CD8-positive, alpha-beta memory T cell (primary cell): ENCODE data around the gene B3GALT5. TPM values are rescaled to one million over a fixed set of nuclear protein-coding genes. Genes with fewer than 3 reads are reported as not detected.

Experiments
- CTCF ChIA-PET: fragments of 350-600 bp; sonication (Branson Sonifier 250); formaldehyde crosslinking; loops from one replicate; lab custom pipeline; 2021; ENCODE audit warnings: antibody characterized with exemption; lab: Charles Lee
- POLR2A ChIA-PET: fragments of 350-600 bp; sonication (Branson Sonifier 250); formaldehyde crosslinking; loops from one replicate; lab custom pipeline; 2021; ENCODE audit warnings: antibody characterized with exemption; lab: Charles Lee
- DNase-seq, 5 donors: peaks; one replicate each; pipeline versions ENCODE4 v3.0.0 to v3.0.0-alpha.2; 2020 to 2022; ENCODE audit warnings: mixed read lengths in 1 of 5
- H3K27ac ChIP-seq: one replicate; pipeline ENCODE4 v1.7.0; 2013; ENCODE audit warnings: low read depth, mild to moderate bottlenecking, low read length, moderate library complexity
- H3K27me3 ChIP-seq: 2 replicates; pipeline ENCODE4 v1.7.0; 2013; ENCODE audit warnings: low read length, mild to moderate bottlenecking; ENCODE audit not compliant: insufficient read depth, poor library complexity, severe bottlenecking
- H3K36me3 ChIP-seq: 2 replicates; pipeline ENCODE4 v1.7.0; 2013; ENCODE audit warnings: mild to moderate bottlenecking, low read length, moderate library complexity; ENCODE audit not compliant: insufficient read depth
- H3K4me1 ChIP-seq: 2 replicates; pipeline ENCODE4 v1.7.0; 2013; ENCODE audit warnings: mild to moderate bottlenecking, low read length, moderate library complexity; ENCODE audit not compliant: insufficient read depth
- H3K4me3 ChIP-seq: 2 replicates; pipeline ENCODE4 v1.7.0; 2013; ENCODE audit warnings: mild to moderate bottlenecking, low read length
- H3K9me3 ChIP-seq: 2 replicates; pipeline ENCODE4 v1.7.0; 2013; ENCODE audit warnings: mild to moderate bottlenecking, low read length
- H3K27ac Mint-ChIP-seq, 8 donors: one replicate each; pipeline ENCODE4 v1.8.0; 2020 to 2021; ENCODE audit warnings: mixed read lengths in 8 of 8, mild to moderate bottlenecking in 6 of 8, inconsistent platforms in 3 of 8, moderate library complexity in 3 of 8
- H3K27me3 Mint-ChIP-seq, 2 donors: one replicate each; pipeline ENCODE4 v1.8.0; 2020 to 2021; ENCODE audit warnings: mixed read lengths in 2 of 2, mild to moderate bottlenecking in 1 of 2, moderate library complexity in 1 of 2
- H3K36me3 Mint-ChIP-seq, 3 donors: one replicate each; pipeline ENCODE4 v1.8.0; 2020 to 2021; ENCODE audit warnings: mixed read lengths in 3 of 3, inconsistent platforms in 1 of 3, mild to moderate bottlenecking in 1 of 3
- H3K4me1 Mint-ChIP-seq, 3 donors: one replicate each; pipeline ENCODE4 v1.8.0; 2020 to 2021; ENCODE audit warnings: mixed read lengths in 3 of 3, inconsistent platforms in 1 of 3, mild to moderate bottlenecking in 1 of 3
- H3K4me3 Mint-ChIP-seq, 7 donors: one replicate each; pipeline ENCODE4 v1.8.0; 2020 to 2021; ENCODE audit warnings: mixed read lengths in 7 of 7, mild to moderate bottlenecking in 6 of 7, moderate library complexity in 4 of 7, inconsistent platforms in 2 of 7
- H3K9me3 Mint-ChIP-seq, 5 donors: one replicate each; pipeline ENCODE4 v1.8.0; 2020 to 2022; ENCODE audit warnings: mixed read lengths in 5 of 5, mild to moderate bottlenecking in 3 of 5, moderate library complexity in 2 of 5, inconsistent platforms in 1 of 5
- polyA plus RNA-seq: library from polyadenylated mRNA; unstranded; fragments of 300-500 nt; fragmentation: Illumina TruSeq; gene quantifications from one replicate; pipeline ENCODE4 v1.2.3, GENCODE V29; 2021
- total RNA-seq, 2 experiments: library from RNA; stranded (reverse); gene quantifications; one replicate each; pipeline ENCODE4 v1.2.3, GENCODE V29; 2021

The B3GALT5 gene
- total and polyA plus RNA-seq, 3 experiments from 2014 or later: not detected

GRCh38 chr21:39673736-39674135, 61.0 kb downstream of the B3GALT5 start:
- POLR2A ChIA-PET: no interaction called here
- no peak for DNase-seq
- Histone ChIP-seq H3K36me3 (no peaks in the 10 kb centered on the region), H3K9me3 (no peaks in the 10 kb centered on the region), H3K27me3 (no peaks in the 10 kb centered on the region), H3K4me3 (no peak overlapping the region), H3K4me1 (no peaks in the 10 kb centered on the region), H3K27ac (no peak overlapping the region)
- Mint-ChIP-seq H3K27ac (peak overlapping the region in 1 of 8 donors; percentile 77), H3K27me3 (peaks cover 3 to 19% of the 10 kb centered on the region in 2 donors), H3K4me1 (no peaks in the 10 kb centered on the region), H3K9me3 (peaks cover 0 to 11% (median 0%) of the 10 kb centered on the region in 5 donors), H3K4me3 (no peak overlapping the region), H3K36me3 (no peaks in the 10 kb centered on the region)
- CTCF ChIA-PET: no interaction called here

- peak overlapping the region in 1 of 8 donors; percentile 0 for H3K27ac Mint-ChIP-seq
- Histone ChIP-seq H3K4me1 (no peaks in the 10 kb centered on the region), H3K27ac (no peak overlapping the region), H3K9me3 (no peaks in the 10 kb centered on the region), H3K36me3 (no peaks in the 10 kb centered on the region), H3K27me3 (no peaks in the 10 kb centered on the region), H3K4me3 (no peak overlapping the region)
- H3K36me3 Mint-ChIP-seq: no peaks in the 10 kb centered on the region
- POLR2A ChIA-PET: no interaction called here
- no peak for DNase-seq
- peaks cover 3 to 19% of the 10 kb centered on the region in 2 donors for H3K27me3 Mint-ChIP-seq
- CTCF ChIA-PET: no interaction called here
- H3K4me3 Mint-ChIP-seq: no peak overlapping the region
- no peaks in the 10 kb centered on the region for H3K4me1 Mint-ChIP-seq
- peaks cover 0 to 11% (median 0%) of the 10 kb centered on the region in 5 donors for H3K9me3 Mint-ChIP-seq
These were observed 62.1 kb downstream of the B3GALT5 start for GRCh38 chr21:39674801-39675200.

- POLR2A ChIA-PET: no interaction called here
- Mint-ChIP-seq H3K36me3 (no peaks in the 10 kb centered on the region), H3K4me1 (no peaks in the 10 kb centered on the region), H3K4me3 (no peak overlapping the region), H3K9me3 (peaks cover 0 to 10% (median 0%) of the 10 kb centered on the region in 5 donors), H3K27me3 (peaks cover 3 to 19% of the 10 kb centered on the region in 2 donors), H3K27ac (peak overlapping the region in 2 of 8 donors; percentile 0 to 70)
- no peak for DNase-seq
- CTCF ChIA-PET: no interaction called here
- Histone ChIP-seq H3K27ac (no peak overlapping the region), H3K4me1 (no peaks in the 10 kb centered on the region), H3K9me3 (no peaks in the 10 kb centered on the region), H3K36me3 (no peaks in the 10 kb centered on the region), H3K27me3 (no peaks in the 10 kb centered on the region), H3K4me3 (no peak overlapping the region)
These were observed 62.9 kb downstream of the B3GALT5 start for GRCh38 chr21:39675590-39675989.

- DNase-seq: peak in 1 of 5 donors; percentile 19
- H3K4me1 ChIP-seq: no peaks in the 10 kb centered on the region
- no peaks in the 10 kb centered on the region for H3K4me1 Mint-ChIP-seq
These were observed 63.4 kb downstream of the B3GALT5 start for GRCh38 chr21:39675993-39676661.

DNA sequence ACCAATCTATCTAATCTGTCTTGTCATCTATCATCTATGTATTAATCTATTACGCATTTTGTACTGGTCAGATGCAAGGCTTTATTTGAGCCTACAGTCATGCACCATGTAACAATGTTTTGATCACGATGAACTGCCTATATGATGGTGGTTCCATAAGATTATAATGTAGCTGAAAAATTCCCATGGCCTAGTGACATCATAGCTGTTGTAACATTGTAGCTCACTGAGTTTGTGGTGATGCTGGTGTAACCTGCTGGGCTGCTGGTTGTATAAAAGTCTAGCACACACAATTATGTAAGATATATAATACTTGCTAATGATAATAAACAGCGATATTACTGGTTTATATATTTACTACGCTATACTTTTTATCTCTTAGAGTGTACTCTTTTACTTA, 67.5 kb downstream of the B3GALT5 start:
- CTCF ChIA-PET: no interaction called here
- no peaks in the 10 kb centered on the region for H3K36me3 ChIP-seq
- no peak for DNase-seq
- H3K27ac ChIP-seq: no peak overlapping the region
- Mint-ChIP-seq H3K27ac (no peak overlapping the region), H3K4me1 (no peaks in the 10 kb centered on the region), H3K9me3 (peaks cover 0 to 10% (median 3%) of the 10 kb centered on the region in 5 donors), H3K36me3 (no peaks in the 10 kb centered on the region), H3K4me3 (no peak overlapping the region), H3K27me3 (peaks cover 0 to 4% of the 10 kb centered on the region in 2 donors)
- no peaks in the 10 kb centered on the region for H3K4me1 ChIP-seq
- H3K4me3 ChIP-seq: no peak overlapping the region
- no peaks in the 10 kb centered on the region for H3K9me3 ChIP-seq
- POLR2A ChIA-PET: no interaction called here
- no peaks in the 10 kb centered on the region for H3K27me3 ChIP-seq

More at GRCh38 chr21:39675993-39676661, 63.4 kb downstream of the B3GALT5 start:
- Mint-ChIP-seq H3K27ac (peak overlapping the region in 6 of 8 donors; percentile 39 to 90 (median 70)), H3K27me3 (peaks cover 3 to 19% of the 10 kb centered on the region in 2 donors), H3K9me3 (peaks cover 0 to 10% (median 0%) of the 10 kb centered on the region in 5 donors), H3K36me3 (no peaks in the 10 kb centered on the region), H3K4me3 (peak overlapping the region in 1 of 7 donors; percentile 17)
- ChIA-PET CTCF (no interaction called here), POLR2A (no interaction called here)
- H3K36me3 ChIP-seq: no peaks in the 10 kb centered on the region
- no peaks in the 10 kb centered on the region for H3K9me3 ChIP-seq
- H3K27me3 ChIP-seq: no peaks in the 10 kb centered on the region
- H3K4me3 ChIP-seq: no peak overlapping the region
- H3K27ac ChIP-seq: no peak overlapping the region

GRCh38 chr21:39681257-39681656, 68.5 kb downstream of the B3GALT5 start:
- no peak overlapping the region for H3K4me3 Mint-ChIP-seq
- Histone ChIP-seq H3K4me3 (no peak overlapping the region), H3K9me3 (no peaks in the 10 kb centered on the region), H3K27me3 (no peaks in the 10 kb centered on the region), H3K36me3 (no peaks in the 10 kb centered on the region), H3K27ac (no peak overlapping the region), H3K4me1 (no peaks in the 10 kb centered on the region)
- POLR2A ChIA-PET: no interaction called here
- no peak for DNase-seq
- no peaks in the 10 kb centered on the region for H3K36me3 Mint-ChIP-seq
- H3K27ac Mint-ChIP-seq: no peak overlapping the region
- no peaks in the 10 kb centered on the region for H3K4me1 Mint-ChIP-seq
- CTCF ChIA-PET: no interaction called here
- H3K27me3 Mint-ChIP-seq: no peaks in the 10 kb centered on the region
- H3K9me3 Mint-ChIP-seq: peaks cover 0 to 10% (median 4%) of the 10 kb centered on the region in 5 donors

DNA sequence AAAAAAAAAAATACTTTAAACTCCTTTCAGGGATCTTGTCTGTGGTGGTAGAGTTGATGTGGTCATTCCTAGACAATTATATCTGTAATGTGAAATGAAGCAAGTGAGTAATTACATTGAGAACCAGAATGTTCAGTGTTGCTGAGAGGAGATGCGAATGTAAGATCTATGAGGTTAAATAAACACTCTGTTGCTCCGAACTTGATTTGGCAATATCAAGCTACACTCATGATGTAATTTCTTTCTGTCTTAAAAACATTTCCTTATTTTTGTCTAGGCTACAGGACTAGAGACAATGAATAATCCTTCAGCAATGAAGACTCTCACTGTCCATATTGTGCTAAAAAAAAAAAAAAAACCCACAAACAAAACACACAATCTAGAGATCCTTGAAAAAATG, 69.1 kb downstream of the B3GALT5 start:
- H3K36me3 ChIP-seq: no peaks in the 10 kb centered on the region
- no peaks in the 10 kb centered on the region for H3K27me3 ChIP-seq
- H3K9me3 ChIP-seq: no peaks in the 10 kb centered on the region
- ChIA-PET CTCF (no interaction called here), POLR2A (no interaction called here)
- Mint-ChIP-seq H3K27me3 (no peaks in the 10 kb centered on the region), H3K4me1 (no peaks in the 10 kb centered on the region), H3K27ac (no peak overlapping the region), H3K4me3 (no peak overlapping the region), H3K36me3 (no peaks in the 10 kb centered on the region), H3K9me3 (peaks cover 0 to 10% (median 4%) of the 10 kb centered on the region in 5 donors)
- H3K4me1 ChIP-seq: no peaks in the 10 kb centered on the region
- no peak overlapping the region for H3K27ac ChIP-seq
- H3K4me3 ChIP-seq: no peak overlapping the region
- DNase-seq: no peak

DNA sequence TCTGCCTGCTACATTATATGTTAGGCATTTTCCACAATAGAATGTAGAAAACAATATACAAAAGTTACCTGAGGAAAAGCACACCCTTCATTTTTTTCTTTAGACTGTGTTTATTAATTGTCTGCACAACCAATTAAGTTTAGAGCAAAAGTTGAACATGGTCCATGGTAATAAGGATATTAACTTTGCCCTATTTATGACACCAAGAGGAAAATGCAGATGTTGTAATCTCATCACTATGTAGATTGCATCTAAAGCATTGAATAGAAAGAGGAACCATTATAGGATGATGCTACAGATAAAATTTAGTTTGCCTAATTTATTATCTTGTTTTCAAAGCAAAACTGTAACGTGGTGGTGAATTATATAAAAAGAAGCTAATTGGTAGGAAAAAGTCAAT, 72.5 kb downstream of the B3GALT5 start:
- Mint-ChIP-seq H3K4me1 (no peaks in the 10 kb centered on the region), H3K36me3 (no peaks in the 10 kb centered on the region), H3K27ac (no peak overlapping the region), H3K4me3 (no peak overlapping the region), H3K9me3 (peaks cover 0 to 10% (median 4%) of the 10 kb centered on the region in 5 donors), H3K27me3 (no peaks in the 10 kb centered on the region)
- Histone ChIP-seq H3K36me3 (no peaks in the 10 kb centered on the region), H3K27me3 (no peaks in the 10 kb centered on the region), H3K27ac (no peak overlapping the region), H3K4me3 (no peak overlapping the region), H3K4me1 (no peaks in the 10 kb centered on the region), H3K9me3 (no peaks in the 10 kb centered on the region)
- POLR2A ChIA-PET: no interaction called here
- CTCF ChIA-PET: no interaction called here
- DNase-seq: no peak
